GM12875 (cell line): ENCODE measurements around the gene KCND2.
A peak's percentile ranks its signal among the peaks of the same experiment; 100 is the strongest.

Source experiments
- H3K4me3 ChIP-seq: one replicate; pipeline ENCODE4 v1.5.1; 2011; ENCODE audit warnings: low read depth, low read length, control low read depth
- TF ChIP-seq, protein P1 (sequence below): IDR thresholded peaks from 2 replicates; pipeline ENCODE4 v1.5.1; 2011; ENCODE audit warnings: low read depth, mild to moderate bottlenecking, control low read depth, inconsistent platforms, low read length, moderate library complexity, borderline replicate concordance; ENCODE audit not compliant: insufficient read depth

KCND2 gene

GRCh38 chr7:120394595-120394994 is 121.6 kb downstream of the KCND2 start:
- no peak overlapping the region for H3K4me3 ChIP-seq
- TF ChIP-seq, protein P1, sequence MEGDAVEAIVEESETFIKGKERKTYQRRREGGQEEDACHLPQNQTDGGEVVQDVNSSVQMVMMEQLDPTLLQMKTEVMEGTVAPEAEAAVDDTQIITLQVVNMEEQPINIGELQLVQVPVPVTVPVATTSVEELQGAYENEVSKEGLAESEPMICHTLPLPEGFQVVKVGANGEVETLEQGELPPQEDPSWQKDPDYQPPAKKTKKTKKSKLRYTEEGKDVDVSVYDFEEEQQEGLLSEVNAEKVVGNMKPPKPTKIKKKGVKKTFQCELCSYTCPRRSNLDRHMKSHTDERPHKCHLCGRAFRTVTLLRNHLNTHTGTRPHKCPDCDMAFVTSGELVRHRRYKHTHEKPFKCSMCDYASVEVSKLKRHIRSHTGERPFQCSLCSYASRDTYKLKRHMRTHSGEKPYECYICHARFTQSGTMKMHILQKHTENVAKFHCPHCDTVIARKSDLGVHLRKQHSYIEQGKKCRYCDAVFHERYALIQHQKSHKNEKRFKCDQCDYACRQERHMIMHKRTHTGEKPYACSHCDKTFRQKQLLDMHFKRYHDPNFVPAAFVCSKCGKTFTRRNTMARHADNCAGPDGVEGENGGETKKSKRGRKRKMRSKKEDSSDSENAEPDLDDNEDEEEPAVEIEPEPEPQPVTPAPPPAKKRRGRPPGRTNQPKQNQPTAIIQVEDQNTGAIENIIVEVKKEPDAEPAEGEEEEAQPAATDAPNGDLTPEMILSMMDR: no peak

DNA sequence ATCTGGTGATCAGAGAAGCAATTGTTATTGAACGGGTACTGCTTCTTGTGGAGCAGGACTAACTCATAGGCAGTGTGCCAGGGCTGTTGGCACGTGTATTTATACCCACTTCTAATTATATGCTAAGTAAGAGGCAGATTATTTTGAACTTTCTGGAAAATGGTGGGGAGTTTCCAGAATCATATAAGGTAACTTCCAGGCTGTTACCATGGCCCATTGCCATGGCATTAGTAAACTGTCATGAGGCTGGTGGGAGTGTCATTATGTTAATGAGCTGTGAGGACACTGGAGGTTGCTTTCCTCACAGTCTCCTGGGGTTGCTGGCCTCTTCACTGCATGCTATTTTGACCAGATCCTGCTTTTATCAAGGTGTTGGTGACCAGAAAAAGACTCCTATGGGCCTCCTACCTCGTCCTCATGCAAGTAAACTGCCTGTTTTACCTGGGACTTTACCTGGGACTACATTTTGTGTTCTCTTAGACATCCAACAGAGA is 122.6 kb downstream of the KCND2 start:
- H3K4me3 ChIP-seq: peak overlapping the region; percentile 51
- TF ChIP-seq, protein P1: no peak

GRCh38 chr7:120398284-120399000 is 125.5 kb downstream of the KCND2 start:
- peak overlapping the region; percentile 56 for H3K4me3 ChIP-seq
- TF ChIP-seq, protein P1: no peak

- H3K4me3 ChIP-seq: no peak overlapping the region
- TF ChIP-seq, protein P1: no peak
Measured at GRCh38 chr7:120400806-120401455, 128.0 kb downstream of the KCND2 start.

GRCh38 chr7:120402079-120402767 is 129.2 kb downstream of the KCND2 start:
- TF ChIP-seq, protein P1: no peak
- H3K4me3 ChIP-seq: no peak overlapping the region

GRCh38 chr7:120402801-120403200 is 129.8 kb downstream of the KCND2 start:
- H3K4me3 ChIP-seq: no peak overlapping the region
- TF ChIP-seq, protein P1: no peak
